IMR-90 (cell line): ENCODE results near the gene ALDH1A2. TPM values are rescaled to one million over a fixed set of nuclear protein-coding genes. Genes with fewer than 3 reads are reported as not detected.

Experiments used
- ATAC-seq: fragments of 200-7000 bp; cut with Tn5 transposase; 2 replicates; pipeline ENCODE4 v1.9.1; 2020; ENCODE audit warnings: low read depth, mild to moderate bottlenecking, moderate library complexity
- BruUV-seq: library from RNA; stranded (reverse); fragments of 400-500 nt; replicated peaks from 2 replicates; lab custom pipeline; 2021; lab: Mats Ljungman, UMichigan
- CTCF ChIA-PET: fragments of 300-600 bp; formaldehyde crosslinking; extraction: SDS; loops from one replicate; lab custom pipeline; 2021; ENCODE audit warnings: antibody characterized with exemption; lab: Yijun Ruan, JAX
- POLR2A ChIA-PET: fragments of 300-600 bp; sonication (Branson Sonifier 250); formaldehyde crosslinking; loops from one replicate; lab custom pipeline; 2022; ENCODE audit warnings: antibody characterized with exemption; ENCODE audit not compliant: unreplicated experiment; lab: Charles Lee
- DNase-seq: peaks from one replicate; pipeline ENCODE4 v3.0.0; 2013
- H2AFZ ChIP-seq: replicated peaks from 2 replicates; pipeline ENCODE3; 2013; ENCODE audit warnings: low read length, mild to moderate bottlenecking; ENCODE audit not compliant: poor library complexity
- H2AK5ac ChIP-seq: 2 replicates; pipeline ENCODE4 v1.6.1; 2013; ENCODE audit warnings: low read depth, low read length, inconsistent platforms
- H2AK9ac ChIP-seq: replicated peaks from 2 replicates; pipeline ENCODE3; 2013; ENCODE audit warnings: mild to moderate bottlenecking, low read depth, low read length, moderate library complexity; ENCODE audit not compliant: poor library complexity
- H2BK120ac ChIP-seq: 2 replicates; pipeline ENCODE4 v1.6.1; 2013; ENCODE audit warnings: low read depth, low read length, inconsistent platforms
- H2BK15ac ChIP-seq: 3 replicates; pipeline ENCODE4 v1.6.1; 2013; ENCODE audit warnings: low read depth, low read length, inconsistent platforms
- H2BK20ac ChIP-seq: 2 replicates; pipeline ENCODE4 v1.6.1; 2013; ENCODE audit warnings: low read depth, mild to moderate bottlenecking, inconsistent platforms, low read length, moderate library complexity
- H2BK5ac ChIP-seq: 2 replicates; pipeline ENCODE4 v1.6.1; 2013; ENCODE audit warnings: mild to moderate bottlenecking, low read depth, low read length, inconsistent platforms; ENCODE audit not compliant: poor library complexity, severe bottlenecking
- H3K14ac ChIP-seq: replicated peaks from 2 replicates; pipeline ENCODE4 v1.6.1; 2013; ENCODE audit warnings: low read depth, low read length, inconsistent platforms
- H3K18ac ChIP-seq: 2 replicates; pipeline ENCODE4 v1.6.1; 2013; ENCODE audit warnings: low read depth, low read length, control low read depth
- H3K23ac ChIP-seq: 2 replicates; pipeline ENCODE4 v1.6.1; 2013; ENCODE audit warnings: low read depth, low read length, inconsistent platforms
- H3K27ac ChIP-seq: 2 replicates; pipeline ENCODE4 v1.5.1; 2013; ENCODE audit warnings: mild to moderate bottlenecking, control low read depth, low read length; ENCODE audit not compliant: insufficient read depth
- H3K27me3 ChIP-seq: 2 replicates; pipeline ENCODE4 v1.6.1; 2013; ENCODE audit warnings: low read length; ENCODE audit not compliant: control insufficient read depth, insufficient read depth
- H3K36me3 ChIP-seq: 2 replicates; pipeline ENCODE4 v1.6.1; 2013; ENCODE audit warnings: low read length, mixed read lengths; ENCODE audit not compliant: control insufficient read depth, insufficient read depth
- H3K4ac ChIP-seq: 2 replicates; pipeline ENCODE4 v1.6.1; 2013; ENCODE audit warnings: low read depth, low read length, inconsistent platforms
- H3K4me1 ChIP-seq: 2 replicates; pipeline ENCODE4 v1.6.1; 2013; ENCODE audit warnings: low read length, mixed read lengths; ENCODE audit not compliant: control insufficient read depth, insufficient read depth
- H3K4me2 ChIP-seq: 2 replicates; pipeline ENCODE4 v1.6.1; 2013; ENCODE audit warnings: low read depth, mild to moderate bottlenecking, control low read depth, low read length, moderate library complexity
- H3K4me3 ChIP-seq: 2 replicates; pipeline ENCODE4 v1.5.1; 2013; ENCODE audit warnings: low read depth, mild to moderate bottlenecking, control low read depth, low read length, moderate library complexity; ENCODE audit not compliant: insufficient read depth
- H3K56ac ChIP-seq: 2 replicates; pipeline ENCODE4 v1.6.1; 2013; ENCODE audit warnings: low read length, inconsistent platforms; ENCODE audit not compliant: insufficient read depth; ENCODE audit errors: extremely low read depth
- H3K79me1 ChIP-seq, 2 experiments: 2 replicates each; pipeline ENCODE4 v1.6.1; 2013; ENCODE audit warnings: low read length in 2 of 2, inconsistent platforms in 1 of 2, low read depth in 1 of 2
- H3K9ac ChIP-seq: 2 replicates; pipeline ENCODE4 v1.6.1; 2013; ENCODE audit warnings: low read depth, low read length, control low read depth
- H3K9me1 ChIP-seq: 2 replicates; pipeline ENCODE4 v1.6.1; 2013; ENCODE audit warnings: low read length, inconsistent platforms; ENCODE audit not compliant: insufficient read depth
- H3K9me3 ChIP-seq: 2 replicates; pipeline ENCODE4 v1.6.1; 2013; ENCODE audit warnings: low read length; ENCODE audit not compliant: control insufficient read depth, insufficient read depth
- H4K20me1 ChIP-seq: 2 replicates; pipeline ENCODE4 v1.6.1; 2013; ENCODE audit warnings: low read length, inconsistent platforms; ENCODE audit not compliant: insufficient read depth
- H4K5ac ChIP-seq: 2 replicates; pipeline ENCODE4 v1.6.1; 2013; ENCODE audit warnings: mild to moderate bottlenecking, low read depth, low read length, control low read depth
- H4K8ac ChIP-seq, 2 experiments: 2 replicates each; pipeline ENCODE4 v1.6.1; 2013; ENCODE audit warnings: low read depth in 2 of 2, low read length in 2 of 2, control low read depth in 1 of 2, inconsistent platforms in 1 of 2
- H4K91ac ChIP-seq: 2 replicates; pipeline ENCODE4 v1.6.1; 2013; ENCODE audit warnings: low read depth, low read length, inconsistent platforms; ENCODE audit not compliant: insufficient read depth
- BHLHE40 ChIP-seq: fragments of 150-350 bp; IDR thresholded peaks from 2 replicates; pipeline ENCODE4 v1.6.1; 2016; ENCODE audit warnings: mild to moderate bottlenecking, low read depth, low read length
- CHD1 ChIP-seq: IDR thresholded peaks from 2 replicates; pipeline ENCODE4 v1.6.1; 2012; ENCODE audit warnings: low read depth, low read length, improper control_type of control experiment
- ELK1 ChIP-seq: fragments of 150-350 bp; IDR thresholded peaks from 2 replicates; pipeline ENCODE4 v1.6.1; 2016; ENCODE audit warnings: low read depth, mild to moderate bottlenecking, low read length, moderate library complexity, borderline replicate concordance
- FOS ChIP-seq: fragments of 150-350 bp; IDR thresholded peaks from 2 replicates; pipeline ENCODE4 v1.6.1; 2016; ENCODE audit warnings: low read depth, low read length
- MAFK ChIP-seq: IDR thresholded peaks from 2 replicates; pipeline ENCODE4 v1.6.1; 2012; ENCODE audit warnings: low read depth, low read length, improper control_type of control experiment
- MAZ ChIP-seq: IDR thresholded peaks from 2 replicates; pipeline ENCODE4 v1.6.1; 2012; ENCODE audit warnings: low read depth, mild to moderate bottlenecking, low read length, improper control_type of control experiment, moderate library complexity, borderline replicate concordance
- MXI1 ChIP-seq: IDR thresholded peaks from 2 replicates; pipeline ENCODE4 v1.6.1; 2012; ENCODE audit warnings: low read depth, mild to moderate bottlenecking, low read length, moderate library complexity, borderline replicate concordance
- NFE2L2 ChIP-seq: fragments of 150-350 bp; IDR thresholded peaks from 2 replicates; pipeline ENCODE4 v1.6.1; 2016; ENCODE audit warnings: low read depth, mild to moderate bottlenecking, low read length
- POLR2A ChIP-seq: IDR thresholded peaks from 2 replicates; pipeline ENCODE4 v1.6.1; 2012; ENCODE audit warnings: mild to moderate bottlenecking, low read depth, low read length
- RAD21 ChIP-seq: IDR thresholded peaks from 2 replicates; pipeline ENCODE4 v1.6.1; 2012; ENCODE audit warnings: low read length, improper control_type of control experiment
- RCOR1 ChIP-seq: IDR thresholded peaks from 2 replicates; pipeline ENCODE4 v1.6.1; 2012; ENCODE audit warnings: mild to moderate bottlenecking, low read length, improper control_type of control experiment; ENCODE audit not compliant: insufficient replicate concordance
- RFX5 ChIP-seq: IDR thresholded peaks from 2 replicates; pipeline ENCODE4 v1.8.0; 2012; ENCODE audit warnings: low read depth, mild to moderate bottlenecking, low read length, moderate library complexity
- SMC3 ChIP-seq: fragments of 150-350 bp; IDR thresholded peaks from 2 replicates; pipeline ENCODE4 v1.6.1; 2016; ENCODE audit warnings: low read depth, mild to moderate bottlenecking, antibody characterized with exemption, low read length, moderate library complexity
- WGBS, 2 experiments: methylation state at CpG; one replicate each; pipeline versions ENCODE4 v1.1.5 to v1.1.7; 2013; ENCODE audit warnings: missing lambda C conversion rate in 2 of 2; ENCODE audit not compliant: insufficient read length in 1 of 2; ENCODE audit errors: extremely low coverage in 2 of 2; 5-methylcytosine and 5-hydroxymethylcytosine counted together
- dilution Hi-C: fragments of 300-500 bp; cut with HindIII; formaldehyde crosslinking; loops from one replicate; pipeline ENCODE4 v1.14.3; 2018; ENCODE audit warnings: low sequenced_read_pairs; ENCODE audit not compliant: unreplicated experiment
- in situ Hi-C: fragments of 300-500 bp; cut with MboI; formaldehyde crosslinking; loops from 3 replicates; pipeline ENCODE4 v1.14.3; 2019; ENCODE audit warnings: low sequenced_read_pairs, inconsistent platforms, mixed read lengths
- intact Hi-C: fragments of 100-400 bp; cut with micrococcal nuclease; formaldehyde crosslinking; loops from 2 replicates; pipeline ENCODE4 v1.10.0; 2022
- polyA plus RNA-seq, 3 experiments: library from polyadenylated mRNA; depleted of rRNA; stranded (reverse); fragments of >200 nt; gene quantifications; 2 replicates each; pipeline ENCODE4 v1.2.3, GENCODE V29; 2012; ENCODE audit warnings: low replicate concordance in 1 of 3
- total RNA-seq: library from RNA; depleted of rRNA; stranded (reverse); fragments of >200 nt; gene quantifications from 2 replicates; pipeline ENCODE4 v1.2.3, GENCODE V29; 2012
- TF ChIP-seq, protein P1 (sequence below): conservative IDR thresholded peaks from 2 replicates; pipeline ENCODE4 v1.5.1; 2012; ENCODE audit warnings: mild to moderate bottlenecking, low read depth, low read length, improper control_type of control experiment

The ALDH1A2 gene
- total and polyA plus RNA-seq, 2 of the 4 experiments (the other 2 are of a cell fraction): not detected

DNA sequence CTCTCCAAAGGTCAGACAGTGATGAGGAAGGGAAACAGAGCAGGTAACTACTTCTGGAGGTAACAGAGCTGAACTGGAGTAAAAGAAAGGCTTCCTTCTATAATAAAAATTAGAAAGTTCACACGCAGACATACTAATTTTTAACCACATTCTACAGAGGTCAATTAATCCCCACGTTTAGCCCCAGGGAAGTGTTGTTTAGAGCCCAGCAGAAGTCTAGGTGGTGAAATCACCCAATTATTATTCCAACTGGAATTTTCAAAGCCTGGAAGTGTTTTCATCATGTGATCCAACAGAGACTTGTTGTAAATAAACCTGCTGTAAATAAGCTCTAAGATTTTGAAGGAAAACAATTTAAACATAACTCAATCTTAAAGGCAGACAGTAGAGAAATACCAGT lies 6.8 kb downstream of the ALDH1A2 start:
- in situ Hi-C loops: no loop called here
- H3K4ac ChIP-seq: no peak overlapping the region
- no peak overlapping the region for H2BK20ac ChIP-seq
- no peak overlapping the region for H4K8ac ChIP-seq
- H3K9me1 ChIP-seq: no peaks in the 10 kb centered on the region
- no peak overlapping the region for H3K4me2 ChIP-seq
- no peak overlapping the region for H2AK5ac ChIP-seq
- H3K27me3 ChIP-seq: peaks cover 7% of the 10 kb centered on the region; the same call in 1 of the 2 replicates
- H3K9me3 ChIP-seq: no peaks in the 10 kb centered on the region
- no peak overlapping the region for H4K91ac ChIP-seq
- no peak overlapping the region for H3K23ac ChIP-seq
- H2BK120ac ChIP-seq: no peak overlapping the region
- H3K27ac ChIP-seq: no peak overlapping the region
- TF ChIP-seq MAZ: no peak
- no peak for TF ChIP-seq BHLHE40
- TF ChIP-seq MXI1: no peak
- TF ChIP-seq NFE2L2: no peak
- no peak for TF ChIP-seq RAD21
- no peak for TF ChIP-seq RFX5
- TF ChIP-seq, protein P1, sequence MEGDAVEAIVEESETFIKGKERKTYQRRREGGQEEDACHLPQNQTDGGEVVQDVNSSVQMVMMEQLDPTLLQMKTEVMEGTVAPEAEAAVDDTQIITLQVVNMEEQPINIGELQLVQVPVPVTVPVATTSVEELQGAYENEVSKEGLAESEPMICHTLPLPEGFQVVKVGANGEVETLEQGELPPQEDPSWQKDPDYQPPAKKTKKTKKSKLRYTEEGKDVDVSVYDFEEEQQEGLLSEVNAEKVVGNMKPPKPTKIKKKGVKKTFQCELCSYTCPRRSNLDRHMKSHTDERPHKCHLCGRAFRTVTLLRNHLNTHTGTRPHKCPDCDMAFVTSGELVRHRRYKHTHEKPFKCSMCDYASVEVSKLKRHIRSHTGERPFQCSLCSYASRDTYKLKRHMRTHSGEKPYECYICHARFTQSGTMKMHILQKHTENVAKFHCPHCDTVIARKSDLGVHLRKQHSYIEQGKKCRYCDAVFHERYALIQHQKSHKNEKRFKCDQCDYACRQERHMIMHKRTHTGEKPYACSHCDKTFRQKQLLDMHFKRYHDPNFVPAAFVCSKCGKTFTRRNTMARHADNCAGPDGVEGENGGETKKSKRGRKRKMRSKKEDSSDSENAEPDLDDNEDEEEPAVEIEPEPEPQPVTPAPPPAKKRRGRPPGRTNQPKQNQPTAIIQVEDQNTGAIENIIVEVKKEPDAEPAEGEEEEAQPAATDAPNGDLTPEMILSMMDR: no peak
- no peak for TF ChIP-seq POLR2A
- no peak for TF ChIP-seq FOS
- no peak for TF ChIP-seq CHD1
- no peak for TF ChIP-seq RCOR1
- TF ChIP-seq ELK1: no peak
- no peak for TF ChIP-seq MAFK
- TF ChIP-seq SMC3: no peak
- H3K4me3 ChIP-seq: no peak overlapping the region
- H3K79me1 ChIP-seq: no peaks in the 10 kb centered on the region
- ChIA-PET POLR2A (no interaction called here), CTCF (interaction anchor here (0.6 kb wide), 1 partner anchor 12 kb away, joined by 5 read pairs; no protein-coding TSS in a partner anchor)
- H2BK15ac ChIP-seq: no peak overlapping the region
- H4K5ac ChIP-seq: no peak overlapping the region
- no peak overlapping the region for H2AFZ ChIP-seq
- intact Hi-C loops: no loop called here
- ATAC-seq (no peak), DNase-seq (no peak)
- H3K9ac ChIP-seq: no peak overlapping the region
- no peak overlapping the region for H3K18ac ChIP-seq
- H2AK9ac ChIP-seq: no peak overlapping the region
- H4K20me1 ChIP-seq: no peaks in the 10 kb centered on the region
- H3K14ac ChIP-seq: no peak overlapping the region
- H2BK5ac ChIP-seq: no peak overlapping the region
- BruUV-seq: no TSS peak
- H3K56ac ChIP-seq: no peak overlapping the region
- no peaks in the 10 kb centered on the region for H3K36me3 ChIP-seq
- H3K4me1 ChIP-seq: no peaks in the 10 kb centered on the region
- dilution Hi-C loops: no loop called here
- WGBS, 2 experiments: no CpG with 5 or more reads among the region's 2 CpGs
